ENCODE results near the gene PADI2.

Gene PADI2

GRCh38 chr1:17046334-17046657 lies 73.0 kb downstream of the PADI2 start:
- no peaks in the 10 kb centered on the region for H3K4me1 ChIP-seq (ENCODE audit: control insufficient read depth, low read depth, low read length)
- no peaks in the 10 kb centered on the region for H3K27me3 ChIP-seq (ENCODE audit: control insufficient read depth, insufficient read depth, low read length)
- no peak overlapping the region for H3K9ac ChIP-seq (ENCODE audit: low read length)
- no peaks in the 10 kb centered on the region for H3K9me3 ChIP-seq (ENCODE audit: control insufficient read depth, low read depth, low read length)
- H3K4me3 ChIP-seq (ENCODE audit: low read length), result no peak overlapping the region
- H3K36me3 ChIP-seq (ENCODE audit: control insufficient read depth, low read depth, low read length), result peaks cover 40% of the 10 kb centered on the region
- no peak overlapping the region for H3K27ac ChIP-seq (ENCODE audit: low read length)

GRCh38 chr1:17045634-17046333 lies 73.5 kb downstream of the PADI2 start:
- Histone ChIP-seq H3K36me3 (ENCODE audit: control insufficient read depth, low read depth, low read length) (peaks cover 37% of the 10 kb centered on the region), H3K4me1 (ENCODE audit: control insufficient read depth, low read depth, low read length) (no peaks in the 10 kb centered on the region), H3K27me3 (ENCODE audit: control insufficient read depth, insufficient read depth, low read length) (no peaks in the 10 kb centered on the region), H3K9ac (ENCODE audit: low read length) (no peak overlapping the region), H3K9me3 (ENCODE audit: control insufficient read depth, low read depth, low read length) (no peaks in the 10 kb centered on the region), H3K4me3 (ENCODE audit: low read length) (no peak overlapping the region), H3K27ac (ENCODE audit: low read length) (no peak overlapping the region)

- H3K4me3 ChIP-seq (ENCODE audit: low read length), result no peak overlapping the region
- H3K9me3 ChIP-seq (ENCODE audit: control insufficient read depth, low read depth, low read length), result no peaks in the 10 kb centered on the region
- no peaks in the 10 kb centered on the region for H3K4me1 ChIP-seq (ENCODE audit: control insufficient read depth, low read depth, low read length)
- no peak overlapping the region for H3K9ac ChIP-seq (ENCODE audit: low read length)
- no peak overlapping the region for H3K27ac ChIP-seq (ENCODE audit: low read length)
- no peaks in the 10 kb centered on the region for H3K27me3 ChIP-seq (ENCODE audit: control insufficient read depth, insufficient read depth, low read length)
- peaks cover 39% of the 10 kb centered on the region for H3K36me3 ChIP-seq (ENCODE audit: control insufficient read depth, low read depth, low read length)
Measured at GRCh38 chr1:17045150-17045549, 74.1 kb downstream of the PADI2 start.

- Histone ChIP-seq H3K4me3 (ENCODE audit: low read length) (no peak overlapping the region), H3K27ac (ENCODE audit: low read length) (no peak overlapping the region), H3K9me3 (ENCODE audit: control insufficient read depth, low read depth, low read length) (no peaks in the 10 kb centered on the region), H3K4me1 (ENCODE audit: control insufficient read depth, low read depth, low read length) (no peaks in the 10 kb centered on the region), H3K36me3 (ENCODE audit: control insufficient read depth, low read depth, low read length) (peaks cover 43% of the 10 kb centered on the region), H3K9ac (ENCODE audit: low read length) (no peak overlapping the region), H3K27me3 (ENCODE audit: control insufficient read depth, insufficient read depth, low read length) (no peaks in the 10 kb centered on the region)
Measured at GRCh38 chr1:17043676-17044075, 75.6 kb downstream of the PADI2 start.

- H3K9me3 ChIP-seq (ENCODE audit: control insufficient read depth, low read depth, low read length), result no peaks in the 10 kb centered on the region
- no peak overlapping the region for H3K27ac ChIP-seq (ENCODE audit: low read length)
- no peak overlapping the region for H3K9ac ChIP-seq (ENCODE audit: low read length)
- H3K4me3 ChIP-seq (ENCODE audit: low read length), result no peak overlapping the region
- H3K36me3 ChIP-seq (ENCODE audit: control insufficient read depth, low read depth, low read length), result peaks cover 47% of the 10 kb centered on the region
- H3K27me3 ChIP-seq (ENCODE audit: control insufficient read depth, insufficient read depth, low read length), result no peaks in the 10 kb centered on the region
- H3K4me1 ChIP-seq (ENCODE audit: control insufficient read depth, low read depth, low read length), result no peaks in the 10 kb centered on the region
Measured at GRCh38 chr1:17040135-17040534, 79.1 kb downstream of the PADI2 start.

- no peaks in the 10 kb centered on the region for H3K9me3 ChIP-seq (ENCODE audit: control insufficient read depth, low read depth, low read length)
- no peaks in the 10 kb centered on the region for H3K4me1 ChIP-seq (ENCODE audit: control insufficient read depth, low read depth, low read length)
- H3K4me3 ChIP-seq (ENCODE audit: low read length), result no peak overlapping the region
- H3K27ac ChIP-seq (ENCODE audit: low read length), result no peak overlapping the region
- no peaks in the 10 kb centered on the region for H3K27me3 ChIP-seq (ENCODE audit: control insufficient read depth, insufficient read depth, low read length)
- H3K36me3 ChIP-seq (ENCODE audit: control insufficient read depth, low read depth, low read length), result peaks cover 45% of the 10 kb centered on the region
- no peak overlapping the region for H3K9ac ChIP-seq (ENCODE audit: low read length)
Measured at GRCh38 chr1:17039522-17039921, 79.7 kb downstream of the PADI2 start.

- Histone ChIP-seq H3K36me3 (ENCODE audit: control insufficient read depth, low read depth, low read length) (peaks cover 25% of the 10 kb centered on the region), H3K4me1 (ENCODE audit: control insufficient read depth, low read depth, low read length) (no peaks in the 10 kb centered on the region), H3K4me3 (ENCODE audit: low read length) (no peak overlapping the region), H3K27me3 (ENCODE audit: control insufficient read depth, insufficient read depth, low read length) (no peaks in the 10 kb centered on the region), H3K9me3 (ENCODE audit: control insufficient read depth, low read depth, low read length) (no peaks in the 10 kb centered on the region), H3K27ac (ENCODE audit: low read length) (no peak overlapping the region), H3K9ac (ENCODE audit: low read length) (no peak overlapping the region)
Measured at GRCh38 chr1:17033481-17033880, 85.8 kb downstream of the PADI2 start.

- no peak overlapping the region for H3K9ac ChIP-seq (ENCODE audit: low read length)
- no peaks in the 10 kb centered on the region for H3K9me3 ChIP-seq (ENCODE audit: control insufficient read depth, low read depth, low read length)
- no peak overlapping the region for H3K27ac ChIP-seq (ENCODE audit: low read length)
- H3K4me1 ChIP-seq (ENCODE audit: control insufficient read depth, low read depth, low read length), result no peaks in the 10 kb centered on the region
- peaks cover 28% of the 10 kb centered on the region for H3K36me3 ChIP-seq (ENCODE audit: control insufficient read depth, low read depth, low read length)
- H3K4me3 ChIP-seq (ENCODE audit: low read length), result no peak overlapping the region
- H3K27me3 ChIP-seq (ENCODE audit: control insufficient read depth, insufficient read depth, low read length), result no peaks in the 10 kb centered on the region
Measured at GRCh38 chr1:17032741-17033140, 86.5 kb downstream of the PADI2 start.

GRCh38 chr1:17031436-17031835 lies 87.8 kb downstream of the PADI2 start:
- H3K36me3 ChIP-seq (ENCODE audit: control insufficient read depth, low read depth, low read length), result peaks cover 40% of the 10 kb centered on the region
- H3K27me3 ChIP-seq (ENCODE audit: control insufficient read depth, insufficient read depth, low read length), result no peaks in the 10 kb centered on the region
- H3K27ac ChIP-seq (ENCODE audit: low read length), result no peak overlapping the region
- no peaks in the 10 kb centered on the region for H3K9me3 ChIP-seq (ENCODE audit: control insufficient read depth, low read depth, low read length)
- H3K4me3 ChIP-seq (ENCODE audit: low read length), result no peak overlapping the region
- H3K9ac ChIP-seq (ENCODE audit: low read length), result no peak overlapping the region
- no peaks in the 10 kb centered on the region for H3K4me1 ChIP-seq (ENCODE audit: control insufficient read depth, low read depth, low read length)

- Histone ChIP-seq H3K4me1 (ENCODE audit: control insufficient read depth, low read depth, low read length) (no peaks in the 10 kb centered on the region), H3K27me3 (ENCODE audit: control insufficient read depth, insufficient read depth, low read length) (no peaks in the 10 kb centered on the region), H3K4me3 (ENCODE audit: low read length) (no peak overlapping the region), H3K27ac (ENCODE audit: low read length) (no peak overlapping the region), H3K9ac (ENCODE audit: low read length) (no peak overlapping the region), H3K9me3 (ENCODE audit: control insufficient read depth, low read depth, low read length) (no peaks in the 10 kb centered on the region), H3K36me3 (ENCODE audit: control insufficient read depth, low read depth, low read length) (peaks cover 49% of the 10 kb centered on the region)
Measured at GRCh38 chr1:17030206-17030605, 89.0 kb downstream of the PADI2 start.

- Histone ChIP-seq H3K4me3 (ENCODE audit: low read length) (no peak overlapping the region), H3K27me3 (ENCODE audit: control insufficient read depth, insufficient read depth, low read length) (no peaks in the 10 kb centered on the region), H3K9me3 (ENCODE audit: control insufficient read depth, low read depth, low read length) (no peaks in the 10 kb centered on the region), H3K4me1 (ENCODE audit: control insufficient read depth, low read depth, low read length) (no peaks in the 10 kb centered on the region), H3K27ac (ENCODE audit: low read length) (no peak overlapping the region), H3K36me3 (ENCODE audit: control insufficient read depth, low read depth, low read length) (peaks cover 62% of the 10 kb centered on the region), H3K9ac (ENCODE audit: low read length) (no peak overlapping the region)
Measured at GRCh38 chr1:17028662-17029188, 90.5 kb downstream of the PADI2 start.

GRCh38 chr1:17027900-17028299 lies 91.4 kb downstream of the PADI2 start:
- Histone ChIP-seq H3K9ac (ENCODE audit: low read length) (no peak overlapping the region), H3K4me3 (ENCODE audit: low read length) (no peak overlapping the region), H3K4me1 (ENCODE audit: control insufficient read depth, low read depth, low read length) (no peaks in the 10 kb centered on the region), H3K27me3 (ENCODE audit: control insufficient read depth, insufficient read depth, low read length) (no peaks in the 10 kb centered on the region), H3K27ac (ENCODE audit: low read length) (no peak overlapping the region), H3K36me3 (ENCODE audit: control insufficient read depth, low read depth, low read length) (peaks cover 65% of the 10 kb centered on the region), H3K9me3 (ENCODE audit: control insufficient read depth, low read depth, low read length) (no peaks in the 10 kb centered on the region)
